ENCODE measurements around the gene NOS3.

- TF ChIP-seq EZH2phosphoT487 (IDR thresholded peaks at IDR 0.05; ENCODE audit: insufficient read depth, low read depth), result no peak
- TF ChIP-seq EZH2 (IDR thresholded peaks at IDR 0.05; ENCODE audit: insufficient read depth, poor library complexity, severe bottlenecking), result no peak
Measured at GRCh38 chr7:151045967-151046366, 55.1 kb downstream of the NOS3 start.

Data from GM23248 (cell line).